Activated CD8-positive, alpha-beta memory T cell treated with anti-CD3 and anti-CD28 coated beads for 4 hours (primary cell): ENCODE measurements around the gene LIFR.
"Not testable (repeated sequence)": the region's sequence is repeated elsewhere in the genome, so short reads cannot be mapped to it uniquely, and the experiment has no call there.

Experiments used
- DNase-seq, 2 donors: peaks; one replicate each; pipeline ENCODE4 v3.0.0-alpha.2; 2020; ENCODE audit warnings: low read depth in 2 of 2

The LIFR gene

GRCh38 chr5:38519476-38519875 lies 37.0 kb downstream of the LIFR start:
- DNase-seq, result no peak

GRCh38 chr5:38518341-38518740 lies 38.1 kb downstream of the LIFR start:
- no peak for DNase-seq

- DNase-seq, result not testable (repeated sequence)
Observed at GRCh38 chr5:38516649-38517048, 39.8 kb downstream of the LIFR start.

- DNase-seq, result no peak
Observed at GRCh38 chr5:38515646-38516045, 40.8 kb downstream of the LIFR start.

GRCh38 chr5:38515092-38515491 lies 41.4 kb downstream of the LIFR start:
- DNase-seq, result no peak

- no peak for DNase-seq
Observed at GRCh38 chr5:38509185-38509584, 47.3 kb downstream of the LIFR start.

- no peak for DNase-seq
Observed at GRCh38 chr5:38506302-38506701, 50.1 kb downstream of the LIFR start.

- DNase-seq, result no peak
Observed at GRCh38 chr5:38500573-38501260, 55.7 kb downstream of the LIFR start.

- no peak for DNase-seq
Observed at GRCh38 chr5:38497946-38498345, 58.5 kb downstream of the LIFR start.

GRCh38 chr5:38494763-38495162 lies 61.7 kb downstream of the LIFR start:
- DNase-seq, result no peak

- DNase-seq, result no peak
Observed at GRCh38 chr5:38494175-38494574, 62.3 kb downstream of the LIFR start.

- no peak for DNase-seq
Observed at GRCh38 chr5:38483805-38484398, 72.5 kb downstream of the LIFR start.

GRCh38 chr5:38479315-38479904 lies 77.0 kb downstream of the LIFR start:
- no peak for DNase-seq

- DNase-seq, result no peak
Observed at GRCh38 chr5:38478878-38479277, 77.6 kb downstream of the LIFR start.

GRCh38 chr5:38478166-38478565 lies 78.3 kb downstream of the LIFR start:
- DNase-seq, result no peak

- DNase-seq, result no peak
Observed at GRCh38 chr5:38473008-38473407, 83.4 kb downstream of the LIFR start.

- DNase-seq, result no peak
Observed at GRCh38 chr5:38472541-38472940, 83.9 kb downstream of the LIFR start.

- DNase-seq, result no peak
Observed at GRCh38 chr5:38471709-38472108, 84.7 kb downstream of the LIFR start.

GRCh38 chr5:38469707-38470267 lies 86.7 kb downstream of the LIFR start:
- DNase-seq, result no peak

- DNase-seq, result no peak
Observed at GRCh38 chr5:38468978-38469706, 87.3 kb downstream of the LIFR start.

- no peak for DNase-seq
Observed at GRCh38 chr5:38468202-38468673, 88.2 kb downstream of the LIFR start.

GRCh38 chr5:38467353-38468040 lies 88.9 kb downstream of the LIFR start:
- DNase-seq, result no peak
